Esophagus squamous epithelium (tissue), 4 donors: Measurements from ENCODE around the gene THPO.

ENCODE experiments used
- POLR2A ChIP-seq, 4 donors: fragments of 450-650 bp; IDR thresholded peaks; one replicate each; pipeline ENCODE4 v1.6.1; 2017; ENCODE audit warnings: antibody characterized with exemption in 4 of 4, mild to moderate bottlenecking in 4 of 4, moderate library complexity in 3 of 4
- TF ChIP-seq, protein P1 (sequence below), 6 experiments: fragments of 450-650 bp in 4 of 6; fragments of 200-600 bp in 2 of 6; sonication (generic) in 2 of 6; IDR thresholded peaks; one replicate each; pipeline ENCODE4 v1.5.1; 2016 to 2019; ENCODE audit warnings: antibody characterized with exemption in 6 of 6, mild to moderate bottlenecking in 4 of 6, moderate library complexity in 4 of 6

DNA sequence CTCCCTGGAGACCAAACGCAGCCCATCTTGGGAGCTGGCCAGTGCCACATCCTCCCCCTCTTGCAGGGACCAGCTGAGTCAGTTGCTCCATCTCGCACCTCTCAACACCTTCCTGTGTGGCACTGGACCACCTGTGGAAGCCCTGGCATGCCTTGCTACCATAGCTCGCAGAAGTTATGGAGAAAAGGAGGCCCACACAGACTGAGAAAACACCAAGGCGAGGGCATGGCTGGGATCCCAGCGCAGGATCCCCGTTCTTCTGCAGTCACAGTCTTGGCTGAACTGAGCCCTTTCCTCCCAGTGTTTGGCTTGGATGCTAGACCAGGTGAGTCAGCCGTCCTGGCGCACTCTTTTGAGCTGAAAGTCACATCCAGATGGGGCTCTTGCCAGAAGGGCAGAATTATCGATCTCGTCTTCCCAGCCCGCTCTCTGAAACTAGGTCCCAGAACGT is 48.7 kb upstream of the THPO start:
- no peak for TF ChIP-seq POLR2A (IDR thresholded peaks at IDR 0.05)
- TF ChIP-seq, protein P1, sequence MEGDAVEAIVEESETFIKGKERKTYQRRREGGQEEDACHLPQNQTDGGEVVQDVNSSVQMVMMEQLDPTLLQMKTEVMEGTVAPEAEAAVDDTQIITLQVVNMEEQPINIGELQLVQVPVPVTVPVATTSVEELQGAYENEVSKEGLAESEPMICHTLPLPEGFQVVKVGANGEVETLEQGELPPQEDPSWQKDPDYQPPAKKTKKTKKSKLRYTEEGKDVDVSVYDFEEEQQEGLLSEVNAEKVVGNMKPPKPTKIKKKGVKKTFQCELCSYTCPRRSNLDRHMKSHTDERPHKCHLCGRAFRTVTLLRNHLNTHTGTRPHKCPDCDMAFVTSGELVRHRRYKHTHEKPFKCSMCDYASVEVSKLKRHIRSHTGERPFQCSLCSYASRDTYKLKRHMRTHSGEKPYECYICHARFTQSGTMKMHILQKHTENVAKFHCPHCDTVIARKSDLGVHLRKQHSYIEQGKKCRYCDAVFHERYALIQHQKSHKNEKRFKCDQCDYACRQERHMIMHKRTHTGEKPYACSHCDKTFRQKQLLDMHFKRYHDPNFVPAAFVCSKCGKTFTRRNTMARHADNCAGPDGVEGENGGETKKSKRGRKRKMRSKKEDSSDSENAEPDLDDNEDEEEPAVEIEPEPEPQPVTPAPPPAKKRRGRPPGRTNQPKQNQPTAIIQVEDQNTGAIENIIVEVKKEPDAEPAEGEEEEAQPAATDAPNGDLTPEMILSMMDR (IDR thresholded peaks at IDR 0.05) = no peak
